GM12878 (cell line): ENCODE results near the gene KEL. TPM values are rescaled to one million over a fixed set of nuclear protein-coding genes. Genes with fewer than 3 reads are reported as not detected.

ENCODE experiments used
- ATAC-seq: fragments of 200-7000 bp; cut with Tn5 transposase; 3 replicates; pipeline ENCODE4 v1.9.1; 2020; ENCODE audit warnings: mild to moderate bottlenecking, moderate library complexity
- BruUV-seq: library from RNA; stranded (reverse); fragments of 400-500 nt; replicated peaks from 2 replicates; lab custom pipeline; 2021; lab: Mats Ljungman, UMichigan
- CTCF ChIA-PET: fragments of 300-600 bp; sonication (Branson Sonifier 250); formaldehyde crosslinking; extraction: SDS; loops from one replicate; lab custom pipeline; 2021; ENCODE audit warnings: inconsistent platforms; lab: Yijun Ruan, JAX
- POLR2A ChIA-PET: fragments of 350-600 bp; formaldehyde crosslinking; extraction: SDS; loops from one replicate; lab custom pipeline; 2021; ENCODE audit warnings: inconsistent platforms; lab: Charles Lee
- RAD21 ChIA-PET: fragments of 300-600 bp; sonication (Branson Sonifier 250); formaldehyde crosslinking; loops from one replicate; lab custom pipeline; 2023; ENCODE audit warnings: antibody characterized with exemption; ENCODE audit not compliant: unreplicated experiment; lab: Charles Lee
- SMC1A ChIA-PET: fragments of 300-600 bp; sonication (Branson Sonifier 250); formaldehyde crosslinking; loops from one replicate; lab custom pipeline; 2023; ENCODE audit not compliant: unreplicated experiment, uncharacterized antibody; lab: Charles Lee
- DNase-seq: peaks from one replicate; pipeline ENCODE4 v3.0.0-alpha.2; 2011; ENCODE audit warnings: low read depth, low spot score
- FAIRE-seq: peaks from 3 replicates; lab custom pipeline; 2011; peaks lifted over from hg19 to GRCh38; lab: Jason Lieb, UNC
- H2AFZ ChIP-seq: 2 replicates; pipeline ENCODE4 v1.6.0; 2011; ENCODE audit warnings: low read depth, low read length, control low read depth; ENCODE audit not compliant: control insufficient read depth
- H3K27ac ChIP-seq: 2 replicates; pipeline ENCODE4 v1.5.1; 2011; ENCODE audit warnings: control low read depth; ENCODE audit not compliant: control insufficient read depth, insufficient read depth
- H3K27me3 ChIP-seq, 2 experiments: replicated peaks in 1 of 2; 2 replicates each; pipeline versions ENCODE4 v1.6.0 to v1.6.1; 2011; ENCODE audit warnings: low read length in 1 of 2; ENCODE audit not compliant: control insufficient read depth in 2 of 2, insufficient read depth in 2 of 2
- H3K36me3 ChIP-seq, 2 experiments: 2 replicates each; pipeline ENCODE4 v1.5.1; 2011; ENCODE audit warnings: low read length in 1 of 2; ENCODE audit not compliant: control insufficient read depth in 2 of 2, insufficient read depth in 2 of 2
- H3K4me1 ChIP-seq: 2 replicates; pipeline ENCODE4 v1.6.1; 2011; ENCODE audit warnings: mild to moderate bottlenecking, low read length, moderate library complexity, mixed read lengths; ENCODE audit not compliant: control insufficient read depth, insufficient read depth
- H3K4me2 ChIP-seq: 2 replicates; pipeline ENCODE4 v1.6.0; 2011; ENCODE audit warnings: control low read depth; ENCODE audit not compliant: control insufficient read depth, insufficient read depth
- H3K4me3 ChIP-seq: fragments of 200-600 bp; sonication (generic); 2 replicates; pipeline ENCODE4 v1.5.1; 2016
- H3K79me2 ChIP-seq: 2 replicates; pipeline ENCODE4 v1.6.0; 2011; ENCODE audit warnings: low read length; ENCODE audit not compliant: control insufficient read depth, insufficient read depth
- H3K9ac ChIP-seq: 2 replicates; pipeline ENCODE4 v1.8.0; 2011; ENCODE audit warnings: low read length, control low read depth, mixed read lengths; ENCODE audit not compliant: control insufficient read depth, insufficient read depth
- H3K9me3 ChIP-seq: replicated peaks from 3 replicates; pipeline ENCODE4 v1.5.1; 2011; ENCODE audit warnings: mild to moderate bottlenecking, low read length; ENCODE audit not compliant: control insufficient read depth, insufficient read depth
- H4K20me1 ChIP-seq: 2 replicates; pipeline ENCODE4 v1.6.0; 2011; ENCODE audit not compliant: control insufficient read depth, insufficient read depth
- ESRRA ChIP-seq: IDR thresholded peaks from 2 replicates; pipeline ENCODE4 v1.6.1; 2012; ENCODE audit warnings: mild to moderate bottlenecking, low read length, improper control_type of control experiment
- FOXM1 ChIP-seq: IDR thresholded peaks from 2 replicates; pipeline ENCODE4 v1.6.1; 2012; ENCODE audit warnings: low read depth, mild to moderate bottlenecking, inconsistent platforms, low read length, moderate library complexity
- GATAD2B ChIP-seq: fragments of 450-650 bp; conservative IDR thresholded peaks from 2 replicates; pipeline ENCODE4 v1.6.1; 2017; ENCODE audit warnings: low read depth, mild to moderate bottlenecking, moderate library complexity
- LARP7 ChIP-seq: fragments of 450-650 bp; IDR thresholded peaks from 2 replicates; pipeline ENCODE4 v1.6.1; 2017; ENCODE audit warnings: mild to moderate bottlenecking
- NR2C1 ChIP-seq: fragments of 450-650 bp; IDR thresholded peaks from 2 replicates; pipeline ENCODE4 v1.6.1; 2017; ENCODE audit warnings: antibody characterized with exemption, mild to moderate bottlenecking, moderate library complexity
- POLR2A ChIP-seq: IDR thresholded peaks from 2 replicates; pipeline ENCODE4 v1.6.1; 2011; ENCODE audit warnings: low read depth, mild to moderate bottlenecking, low read length
- STAT3 ChIP-seq: IDR thresholded peaks from 2 replicates; pipeline ENCODE4 v1.6.1; 2011; ENCODE audit warnings: low read depth, low read length, improper control_type of control experiment
- ZNF274 ChIP-seq: IDR thresholded peaks from one replicate; pipeline ENCODE4 v1.8.0; 2011; ENCODE audit not compliant: insufficient read length, insufficient read depth
- ZNF687 ChIP-seq: fragments of 450-650 bp; IDR thresholded peaks from 2 replicates; pipeline ENCODE4 v1.6.1; 2017; ENCODE audit warnings: mild to moderate bottlenecking, moderate library complexity
- WGBS: methylation state at CpG from one replicate; pipeline ENCODE4 v1.1.6; 2016; ENCODE audit warnings: low lambda C conversion rate; ENCODE audit not compliant: insufficient replicate concordance, insufficient coverage; ENCODE audit errors: missing lambda C conversion rate; 5-methylcytosine and 5-hydroxymethylcytosine counted together
- in situ Hi-C: fragments of 300-500 bp; cut with MboI; formaldehyde crosslinking; loops from 9 replicates; pipeline ENCODE4 v1.14.3; 2018; ENCODE audit warnings: mixed read lengths
- intact Hi-C: fragments of 100-400 bp; cut with micrococcal nuclease; formaldehyde crosslinking; loops from one replicate; pipeline ENCODE4 v1.14.2; 2022; ENCODE audit not compliant: unreplicated experiment
- polyA plus RNA-seq, 11 experiments: library from polyadenylated mRNA; depleted of rRNA in 4 of 11; unstranded in 6 of 11; stranded (reverse) in 5 of 11; fragments of >200 nt; fragmentation: Nextera tagmentation in 4 of 11; fragmentation: Illumina TruSeq in 1 of 11; extraction: Ambion mirVana in 4 of 11; extraction: Trizol in 1 of 11; gene quantifications; 1 replicate in 1 of 11; 2 replicates in 10 of 11; pipeline versions ENCODE4 v1.2.1 to v1.2.3, GENCODE V29; 2011 to 2016; ENCODE audit warnings: inconsistent platforms in 2 of 11, missing spikeins in 2 of 11, low read depth in 1 of 11
- total RNA-seq, 4 experiments: library from RNA; depleted of rRNA in 3 of 4; stranded (reverse); fragments of >200 nt in 3 of 4; fragmentation: Illumina TruSeq in 1 of 4; extraction: Trizol in 1 of 4; gene quantifications; 2 replicates each; pipeline versions ENCODE4 v1.2.1 to v1.2.3, GENCODE V29; 2013 to 2021
- TF ChIP-seq, protein P1 (sequence below), 3 experiments: IDR thresholded peaks in 2 of 3; conservative IDR thresholded peaks in 1 of 3; 2 replicates each; pipeline ENCODE4 v1.5.1; 2011; ENCODE audit warnings: low read depth in 3 of 3, low read length in 3 of 3, mild to moderate bottlenecking in 3 of 3, control low read depth in 2 of 3, moderate library complexity in 2 of 3, inconsistent platforms in 1 of 3, mixed read lengths in 1 of 3; ENCODE audit not compliant: control insufficient read depth in 2 of 3, insufficient read depth in 1 of 3; ENCODE audit errors: extremely low read depth in 1 of 3

The KEL gene
- total and polyA plus RNA-seq, 10 of the 15 experiments (the other 5 are each of a cell fraction or from before 2014, with no cell fraction given): 0.10 to 0.73 (median 0.23) TPM; not detected in 2

GRCh38 chr7:142960955-142961512 is 1.1 kb downstream of the KEL start:
- ChIA-PET RAD21 (interaction anchor here (1.4 kb wide), 1 partner anchor 80 kb away, joined by 4 read pairs; no protein-coding TSS in a partner anchor), CTCF (interaction anchor here (0.7 to 1.4 kb wide), 8 partner anchors 9 to 1188 kb away, joined by 3 to 6 read pairs (median 4); no protein-coding TSS in a partner anchor), SMC1A (interaction anchor here (1.2 kb wide), 2 partner anchors 79 to 80 kb away, joined by 3 read pairs; no protein-coding TSS in a partner anchor), POLR2A (no interaction called here)
- Histone ChIP-seq H3K4me2 (no peak overlapping the region), H3K36me3 (no peaks in the 10 kb centered on the region), H3K9ac (no peak overlapping the region), H3K27me3 (no peaks in the 10 kb centered on the region; a peak in 3 of 4 replicates), H3K4me1 (no peaks in the 10 kb centered on the region), H3K4me3 (no peak overlapping the region), H4K20me1 (no peaks in the 10 kb centered on the region), H3K9me3 (no peaks in the 10 kb centered on the region; the same call in 2 of the 3 replicates), H3K27ac (no peak overlapping the region), H2AFZ (no peak overlapping the region), H3K79me2 (no peaks in the 10 kb centered on the region)
- FAIRE-seq (no peak), DNase-seq (no peak), ATAC-seq (peak; percentile 51)
- TF ChIP-seq, protein P1, sequence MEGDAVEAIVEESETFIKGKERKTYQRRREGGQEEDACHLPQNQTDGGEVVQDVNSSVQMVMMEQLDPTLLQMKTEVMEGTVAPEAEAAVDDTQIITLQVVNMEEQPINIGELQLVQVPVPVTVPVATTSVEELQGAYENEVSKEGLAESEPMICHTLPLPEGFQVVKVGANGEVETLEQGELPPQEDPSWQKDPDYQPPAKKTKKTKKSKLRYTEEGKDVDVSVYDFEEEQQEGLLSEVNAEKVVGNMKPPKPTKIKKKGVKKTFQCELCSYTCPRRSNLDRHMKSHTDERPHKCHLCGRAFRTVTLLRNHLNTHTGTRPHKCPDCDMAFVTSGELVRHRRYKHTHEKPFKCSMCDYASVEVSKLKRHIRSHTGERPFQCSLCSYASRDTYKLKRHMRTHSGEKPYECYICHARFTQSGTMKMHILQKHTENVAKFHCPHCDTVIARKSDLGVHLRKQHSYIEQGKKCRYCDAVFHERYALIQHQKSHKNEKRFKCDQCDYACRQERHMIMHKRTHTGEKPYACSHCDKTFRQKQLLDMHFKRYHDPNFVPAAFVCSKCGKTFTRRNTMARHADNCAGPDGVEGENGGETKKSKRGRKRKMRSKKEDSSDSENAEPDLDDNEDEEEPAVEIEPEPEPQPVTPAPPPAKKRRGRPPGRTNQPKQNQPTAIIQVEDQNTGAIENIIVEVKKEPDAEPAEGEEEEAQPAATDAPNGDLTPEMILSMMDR (IDR thresholded peaks at IDR 0.05 in 2 of 3, conservative IDR thresholded peaks at IDR 0.05 in 1 of 3; ENCODE audit: control insufficient read depth in 2 of 3, extremely low read depth in 1 of 3, insufficient read depth in 1 of 3, low read depth in 3 of 3, low read length in 3 of 3): peak; percentile 21 to 25 (median 24); a peak in 4 of 6 replicates
- no peak for TF ChIP-seq FOXM1
- in situ Hi-C loops: no loop called here
- no TSS peak for BruUV-seq
- intact Hi-C loops: no loop called here
- 2% methylated on average over 5 of the region's 5 CpGs for WGBS

GRCh38 chr7:142959202-142959601 is 3.0 kb downstream of the KEL start:
- ChIA-PET RAD21 (no interaction called here), CTCF (interaction anchor here (2.1 kb wide), 1 partner anchor 19 kb away, joined by 5 read pairs; no protein-coding TSS in a partner anchor), POLR2A (interaction anchor here (0.6 kb wide), 1 partner anchor 1410 kb away, joined by 3 read pairs; no protein-coding TSS in a partner anchor), SMC1A (no interaction called here)
- Histone ChIP-seq H3K9me3 (no peaks in the 10 kb centered on the region; the same call in 2 of the 3 replicates), H3K9ac (no peak overlapping the region), H3K79me2 (no peaks in the 10 kb centered on the region), H3K27ac (no peak overlapping the region), H3K27me3 (no peaks in the 10 kb centered on the region; a peak in 2 of 4 replicates), H3K4me1 (no peaks in the 10 kb centered on the region), H3K4me3 (no peak overlapping the region), H3K36me3 (no peaks in the 10 kb centered on the region), H2AFZ (no peak overlapping the region), H3K4me2 (no peak overlapping the region), H4K20me1 (no peaks in the 10 kb centered on the region)
- DNase-seq: no peak
- no TSS peak for BruUV-seq
- no peak for FAIRE-seq
- ATAC-seq: no peak
- in situ Hi-C loops: no loop called here
- intact Hi-C loops: no loop called here
- TF ChIP-seq ZNF687: no peak
- TF ChIP-seq NR2C1: no peak
- no peak for TF ChIP-seq LARP7
- TF ChIP-seq STAT3: no peak
- no peak for TF ChIP-seq ZNF274
- TF ChIP-seq ESRRA: no peak
- no peak for TF ChIP-seq GATAD2B
- TF ChIP-seq POLR2A: no peak
